NCI-H510A (cell line): ENCODE results near the gene GLT1D1.
"Not testable (repeated sequence)": the region's sequence is repeated elsewhere in the genome, so short reads cannot be mapped to it uniquely, and the experiment has no call there.

Experiments
- DNase-seq: peaks from one replicate; lab custom pipeline; 2025; lab: John Stamatoyannopoulos, UW

The GLT1D1 gene

DNA sequence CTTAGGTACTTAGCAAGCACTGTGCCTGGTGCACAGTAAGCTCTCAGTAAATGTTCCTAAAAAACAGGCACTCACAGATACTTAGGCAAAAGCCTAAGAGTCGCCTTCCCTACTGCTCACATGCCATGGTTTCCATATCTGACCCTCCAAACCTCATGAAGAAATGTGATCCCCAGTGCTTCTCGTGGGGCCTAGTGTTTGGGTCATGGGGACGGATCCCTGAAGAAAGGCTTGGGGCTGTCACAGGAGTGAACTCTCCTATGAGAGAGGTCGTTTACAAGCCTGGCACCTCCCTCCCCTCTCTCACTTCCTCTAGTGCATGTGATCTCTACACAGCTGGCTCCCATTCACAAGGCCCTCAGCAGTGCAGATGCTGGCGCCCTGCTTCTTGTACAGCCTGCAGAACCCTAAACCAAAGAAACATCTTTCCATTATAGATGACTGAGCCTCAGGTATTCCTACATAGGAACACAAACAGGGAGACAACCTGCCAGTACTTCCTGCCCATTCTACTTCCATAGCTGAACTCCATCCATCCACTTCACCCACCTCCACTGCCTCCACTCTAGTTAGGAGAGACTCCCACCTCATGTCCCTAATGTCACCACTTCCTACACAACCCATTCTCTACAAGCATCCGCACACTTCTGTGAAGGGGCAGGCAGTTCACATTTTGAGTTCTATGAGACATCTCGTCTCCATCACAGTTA is 32.4 kb upstream of the GLT1D1 start:
- no peak for DNase-seq

DNA sequence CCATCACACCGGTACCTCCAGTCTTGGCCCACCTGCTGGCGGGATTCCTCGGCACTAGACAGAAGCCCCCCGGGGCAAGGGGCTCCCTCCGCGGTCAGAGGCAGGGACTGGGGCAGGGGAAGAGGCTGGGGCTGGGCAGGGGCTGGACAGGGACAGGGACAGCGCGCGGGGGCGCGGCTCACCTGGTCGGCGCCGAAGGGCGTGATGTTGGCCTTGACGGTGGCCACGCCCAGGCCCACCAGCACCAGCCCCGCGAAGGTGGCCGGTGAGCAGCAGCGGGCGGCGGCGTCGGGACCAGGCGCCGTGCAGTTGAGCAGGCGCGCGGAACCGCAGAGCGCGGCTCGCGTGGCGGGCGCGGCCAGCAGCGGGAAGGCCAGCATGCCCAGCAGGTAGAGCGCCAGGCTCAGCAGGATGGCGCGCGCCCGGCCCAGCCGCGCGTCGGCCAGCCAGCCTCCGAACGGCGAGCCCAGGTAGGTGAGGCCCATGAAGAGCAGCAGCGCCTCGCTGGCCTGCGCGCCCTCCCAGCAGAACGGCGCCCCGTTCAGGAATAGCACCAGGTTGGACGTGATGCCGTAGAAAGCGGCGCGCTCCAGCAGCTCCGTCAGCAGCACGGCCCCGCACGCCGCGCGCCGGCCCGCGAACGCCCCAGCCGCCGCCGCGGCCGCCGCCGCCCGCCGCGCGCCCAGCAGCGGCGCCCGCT is 29.9 kb upstream of the GLT1D1 start:
- peak; percentile 54 for DNase-seq

DNA sequence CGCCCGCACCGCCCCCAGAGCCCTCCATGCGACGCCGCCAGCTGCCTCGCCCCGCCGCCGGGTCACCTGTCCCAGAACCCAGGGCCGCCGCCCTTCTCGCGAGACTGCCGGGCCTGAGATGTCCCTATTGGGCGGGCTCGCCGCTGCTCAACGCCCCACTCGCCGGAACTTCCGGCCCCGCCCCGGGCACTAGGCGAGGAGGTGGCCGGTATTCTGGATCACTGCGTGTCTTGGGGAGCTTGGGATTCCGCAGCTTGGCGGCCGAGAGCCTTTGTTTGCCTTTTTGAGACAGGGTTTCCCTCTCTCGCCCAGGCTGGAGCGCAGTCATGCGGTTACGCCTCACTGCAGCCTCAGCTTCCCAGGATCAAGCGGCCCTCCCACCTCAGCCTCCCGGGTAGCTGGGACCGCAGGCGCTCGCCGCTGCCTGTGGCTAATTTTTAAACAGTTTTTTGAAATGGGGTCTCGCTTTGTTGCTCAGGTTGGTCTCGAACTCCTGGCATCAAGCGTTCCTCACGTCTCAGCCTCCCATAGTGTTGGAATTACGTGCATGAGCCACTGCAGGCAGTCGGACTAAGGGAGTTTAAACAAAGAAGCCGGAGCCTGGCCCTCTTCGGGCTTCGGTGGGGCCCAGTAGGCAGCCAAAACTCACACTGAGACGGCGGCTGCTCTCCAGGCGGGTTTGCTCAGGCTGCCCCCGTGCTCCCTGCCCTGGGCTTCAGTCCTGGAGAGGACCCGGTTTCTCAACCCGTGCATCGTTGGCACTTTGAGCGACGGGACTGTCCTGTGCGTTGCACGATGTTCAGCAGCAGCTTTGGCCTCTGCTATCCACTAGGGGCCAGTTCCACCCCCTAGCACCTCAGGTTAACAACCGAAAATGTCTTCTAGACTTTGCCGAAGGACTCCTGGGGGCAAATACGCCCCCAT is 29.1 kb upstream of the GLT1D1 start, which contains the start of gene SLC15A4:
Gene SLC15A4, minus strand, starts transcription at position 43 of the 924 bp plus-strand sequence. Its CDS starts 15 bp downstream, at position 28.
- peak; percentile 95 for DNase-seq

DNA sequence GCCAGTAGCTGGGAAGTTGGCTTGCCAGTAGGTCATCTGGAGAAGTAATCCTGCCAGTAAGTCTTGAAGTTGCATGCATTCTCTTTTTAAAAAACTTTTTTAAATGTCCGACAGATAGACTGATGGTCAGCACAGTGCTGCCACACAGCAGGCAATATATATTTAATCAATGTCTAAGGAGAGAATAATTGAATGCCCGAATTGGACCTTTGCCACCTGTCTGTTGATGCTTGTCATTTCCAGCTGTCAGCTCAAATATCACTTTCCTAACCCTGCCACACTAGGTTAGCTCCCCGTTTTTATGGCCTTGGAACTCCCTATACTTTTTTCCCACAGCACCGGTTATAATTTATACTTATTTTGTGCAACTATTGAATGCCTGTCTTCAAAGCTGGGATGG is 27.4 kb upstream of the GLT1D1 start:
- no peak for DNase-seq

DNA sequence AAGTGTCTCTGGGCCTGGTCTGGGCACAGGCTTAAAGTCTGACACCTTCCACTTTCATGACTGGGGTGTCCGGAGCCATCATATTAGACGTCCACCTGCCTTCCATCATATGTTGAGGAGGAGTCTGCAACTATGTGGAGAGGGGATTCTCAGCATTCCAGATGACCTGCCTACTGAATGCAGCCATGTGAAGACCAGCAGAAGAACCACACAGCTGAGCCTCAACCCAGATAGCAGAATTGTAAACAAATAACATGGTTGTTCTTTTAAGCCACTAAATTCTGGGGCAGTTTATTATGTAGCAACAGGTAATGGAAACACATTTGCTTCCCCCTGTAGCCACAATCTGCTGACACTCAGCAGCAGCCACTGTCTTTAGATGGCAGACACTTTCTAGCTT is 25.6 kb upstream of the GLT1D1 start:
- DNase-seq: no peak

DNA sequence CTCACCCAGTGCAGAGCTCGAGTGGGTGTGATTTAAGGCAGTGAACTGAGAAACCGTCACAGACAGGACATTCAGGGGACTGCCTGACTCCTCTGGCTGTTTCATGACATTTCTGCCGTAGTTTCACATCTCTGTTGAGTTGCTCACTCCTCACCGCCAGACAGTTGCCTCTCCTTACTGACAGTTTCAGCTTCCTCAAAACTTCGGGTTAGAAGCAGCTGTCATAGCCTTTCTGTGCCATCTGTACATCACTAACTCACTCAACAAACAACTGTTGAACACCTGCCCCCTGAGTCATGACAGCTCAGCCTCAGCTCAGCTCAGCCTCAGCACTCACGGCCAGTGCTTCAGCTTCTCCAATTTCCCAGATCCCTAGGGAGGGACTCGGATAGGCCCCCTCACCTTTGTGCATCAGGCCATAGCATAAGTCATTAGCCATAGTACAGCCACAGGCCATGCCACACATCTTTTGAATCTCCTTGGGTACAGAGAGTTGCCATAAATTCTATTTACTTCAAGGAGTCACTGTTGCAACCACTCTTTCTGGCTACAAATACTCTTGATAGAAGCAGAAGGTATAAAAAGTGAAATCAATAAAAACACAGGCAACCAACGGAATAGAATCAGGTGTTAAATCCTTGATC is 23.3 kb upstream of the GLT1D1 start:
- no peak for DNase-seq

DNA sequence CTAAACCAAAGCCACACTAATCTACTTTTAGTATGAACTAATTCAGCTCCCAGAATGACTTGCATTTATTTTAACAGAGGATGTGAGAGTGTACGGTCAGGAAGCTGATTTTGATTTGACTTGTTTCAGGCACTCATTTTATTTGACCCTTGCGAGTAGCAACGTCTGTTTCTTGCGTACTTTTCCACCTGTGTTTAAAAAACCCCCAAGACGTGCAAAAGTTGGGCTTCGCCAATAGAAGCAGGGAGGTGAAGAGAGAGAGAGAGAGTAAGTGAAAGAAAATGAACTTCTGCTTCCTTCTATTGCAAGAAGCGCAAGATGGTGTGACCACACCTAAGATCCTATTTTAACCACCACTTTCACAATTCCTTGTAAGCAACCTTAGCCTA is 22.8 kb upstream of the GLT1D1 start:
- no peak for DNase-seq

DNA sequence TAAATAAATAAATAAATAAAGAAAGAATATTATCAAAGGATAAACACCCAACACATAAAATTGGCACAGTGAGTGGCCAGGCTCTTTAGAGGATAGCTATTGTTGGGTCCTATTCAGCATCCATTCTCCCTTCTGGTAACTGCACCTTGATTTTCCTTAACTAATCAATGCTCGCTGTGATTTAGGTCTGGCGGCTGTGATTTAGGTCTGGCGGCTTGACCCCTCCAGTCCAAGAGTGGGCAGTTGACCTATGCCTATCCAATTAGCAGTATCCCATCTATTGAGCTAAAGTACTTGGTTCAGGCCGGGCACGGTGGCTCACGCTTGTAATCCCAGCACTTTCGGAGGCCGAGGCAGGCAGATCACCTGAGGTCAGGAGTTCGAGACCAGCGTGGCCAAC is 19.9 kb upstream of the GLT1D1 start:
- DNase-seq: no peak

DNA sequence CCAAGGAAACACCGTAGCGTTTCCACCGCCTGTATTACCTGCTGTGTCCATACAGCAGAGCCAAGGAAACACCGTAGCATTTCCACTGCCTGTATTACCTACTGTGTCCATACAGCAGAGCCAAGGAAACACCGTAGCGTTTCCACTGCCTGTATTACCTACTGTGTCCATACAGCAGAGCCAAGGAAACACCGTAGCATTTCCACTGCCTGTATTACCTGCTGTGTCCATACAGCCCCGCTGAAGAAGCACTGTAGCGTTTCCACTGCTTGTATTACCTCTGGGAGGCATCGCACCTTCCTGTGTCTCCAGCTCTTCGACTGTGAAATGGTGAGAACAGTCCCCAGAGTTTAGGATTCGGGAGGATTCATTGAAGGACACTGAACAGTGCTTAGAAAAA is 13.4 kb upstream of the GLT1D1 start:
- not testable (repeated sequence) for DNase-seq

DNA sequence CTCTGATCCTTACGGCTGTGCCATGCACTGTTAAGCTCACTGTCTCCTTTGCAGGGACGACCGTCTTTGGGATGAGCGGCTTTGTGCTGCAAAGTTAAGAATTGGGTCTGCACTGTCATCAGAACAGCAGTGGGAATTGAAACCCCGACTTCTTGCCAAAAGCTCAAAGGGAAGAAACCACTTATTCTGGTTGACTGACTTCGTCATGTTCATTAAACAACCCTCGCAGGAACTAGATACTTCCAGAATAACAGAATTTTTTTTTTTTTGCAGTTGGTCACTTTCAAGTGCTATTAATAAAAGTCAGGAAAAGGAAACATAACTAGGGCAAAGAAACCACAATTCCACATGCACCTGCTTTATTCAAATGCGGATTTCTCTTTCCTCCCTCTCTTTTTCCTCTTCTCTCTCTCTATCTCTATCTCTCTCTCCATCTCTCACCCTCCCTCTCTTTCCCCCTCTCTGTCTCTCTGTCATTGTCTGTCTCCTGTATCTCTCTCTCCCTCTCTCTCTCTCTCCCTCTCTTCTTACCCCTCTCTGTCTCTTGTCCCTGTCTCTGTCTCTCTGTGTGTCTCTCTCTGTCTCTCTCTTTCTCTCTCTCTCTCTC is 12.3 kb upstream of the GLT1D1 start:
- no peak for DNase-seq

DNA sequence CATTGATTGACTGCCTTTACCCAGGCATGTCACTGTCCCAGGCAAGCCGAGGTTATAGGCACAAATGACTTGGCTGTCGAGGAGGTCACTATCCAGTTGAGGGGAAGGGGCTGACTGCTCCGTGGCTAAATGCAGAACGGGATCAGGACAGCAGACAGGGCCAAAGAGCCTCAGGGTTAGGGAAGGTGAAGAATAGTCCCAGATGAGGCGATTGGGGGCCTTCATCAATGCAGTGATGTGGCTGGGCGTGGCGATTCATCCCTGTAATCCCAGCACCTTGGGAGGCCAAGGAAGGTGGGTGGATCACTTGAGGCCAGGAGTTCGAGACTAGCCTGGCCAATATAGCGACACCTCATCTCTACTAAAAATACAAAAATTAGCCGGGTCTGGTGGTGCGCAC is 10.7 kb upstream of the GLT1D1 start:
- DNase-seq: no peak

DNA sequence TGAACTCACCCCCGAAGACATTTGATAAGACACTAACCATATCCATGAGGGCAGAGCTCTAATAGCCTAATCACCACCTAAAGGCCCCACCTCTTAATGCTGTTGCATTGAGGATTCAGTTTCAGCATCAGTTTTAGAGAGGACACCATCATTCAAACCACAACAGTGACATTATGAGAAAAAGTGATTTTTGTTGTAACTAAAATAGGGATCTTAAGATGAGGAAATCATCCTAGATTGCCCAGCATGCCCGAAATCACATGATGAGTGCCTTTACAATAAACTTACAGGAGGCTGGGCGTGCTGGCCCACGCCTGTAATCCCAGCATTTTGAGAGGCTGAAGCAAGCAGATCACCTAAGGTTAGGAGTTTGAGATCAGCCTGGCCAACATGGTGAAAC is 9.7 kb upstream of the GLT1D1 start:
- no peak for DNase-seq

DNA sequence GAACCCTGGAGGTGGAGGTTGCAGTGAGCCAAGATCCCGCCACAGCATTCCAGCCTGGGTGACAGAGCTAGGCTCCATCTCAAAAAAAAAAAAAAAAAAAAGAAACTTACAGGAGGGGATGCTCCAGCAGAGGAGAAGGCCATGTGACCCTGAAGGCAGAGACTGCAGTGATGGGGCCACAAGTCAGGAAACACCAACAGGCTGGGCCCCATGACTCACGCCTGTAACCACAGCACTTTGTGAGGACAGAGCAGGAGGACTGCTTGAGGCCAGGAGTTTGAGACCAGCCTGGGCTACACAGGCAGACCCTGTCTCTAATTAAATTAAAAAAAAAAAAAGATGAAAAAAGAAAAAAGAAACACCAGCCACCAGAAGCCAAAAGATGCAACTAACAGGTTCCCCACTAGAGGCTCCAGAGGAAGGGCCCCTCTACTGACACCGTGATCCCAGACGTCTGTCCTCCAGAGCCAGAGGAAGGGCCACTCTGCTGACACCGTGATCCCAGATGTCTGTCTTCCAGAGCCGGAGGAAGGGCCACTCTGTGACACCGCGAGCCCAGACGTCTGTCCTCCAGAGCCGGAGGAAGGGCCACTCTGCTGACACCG is 9.1 kb upstream of the GLT1D1 start:
- DNase-seq: no peak

DNA sequence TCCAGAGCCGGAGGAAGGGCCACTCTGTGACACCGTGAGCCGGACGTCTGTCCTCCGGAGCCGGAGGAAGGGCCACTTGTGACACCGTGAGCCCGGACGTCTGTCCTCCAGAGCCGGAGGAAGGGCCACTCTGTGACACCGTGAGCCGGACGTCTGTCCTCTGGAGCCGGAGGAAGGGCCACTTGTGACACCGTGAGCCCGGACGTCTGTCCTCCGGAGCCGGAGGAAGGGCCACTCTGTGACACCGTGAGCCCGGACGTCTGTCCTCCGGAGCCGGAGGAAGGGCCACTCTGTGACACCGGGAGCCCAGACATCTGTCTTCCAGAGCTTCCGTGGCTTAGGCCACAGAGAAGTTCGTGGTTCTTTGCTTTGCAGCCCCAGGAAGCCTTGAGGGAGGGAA is 6.6 kb upstream of the GLT1D1 start:
- DNase-seq: not testable (repeated sequence)

DNA sequence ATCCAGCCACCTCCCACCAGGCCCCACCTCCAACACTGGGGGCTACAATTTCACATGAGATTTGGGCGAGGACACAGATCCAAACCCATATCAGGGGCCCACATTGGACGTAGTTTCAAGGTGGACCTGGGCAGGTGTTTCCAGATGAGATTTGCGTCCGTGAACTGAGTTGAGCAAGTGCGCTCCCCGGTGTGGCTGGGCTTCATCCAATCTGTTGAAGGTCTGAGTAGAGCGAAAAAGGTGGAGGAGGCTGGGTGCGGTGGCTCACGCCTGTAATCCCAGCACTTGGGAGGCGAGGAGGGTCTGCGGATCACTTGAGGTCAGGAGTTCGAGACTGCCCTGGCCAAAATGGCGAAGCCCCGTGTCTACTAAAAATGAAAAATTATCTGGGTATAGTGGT is 4.9 kb upstream of the GLT1D1 start:
- DNase-seq: no peak

DNA sequence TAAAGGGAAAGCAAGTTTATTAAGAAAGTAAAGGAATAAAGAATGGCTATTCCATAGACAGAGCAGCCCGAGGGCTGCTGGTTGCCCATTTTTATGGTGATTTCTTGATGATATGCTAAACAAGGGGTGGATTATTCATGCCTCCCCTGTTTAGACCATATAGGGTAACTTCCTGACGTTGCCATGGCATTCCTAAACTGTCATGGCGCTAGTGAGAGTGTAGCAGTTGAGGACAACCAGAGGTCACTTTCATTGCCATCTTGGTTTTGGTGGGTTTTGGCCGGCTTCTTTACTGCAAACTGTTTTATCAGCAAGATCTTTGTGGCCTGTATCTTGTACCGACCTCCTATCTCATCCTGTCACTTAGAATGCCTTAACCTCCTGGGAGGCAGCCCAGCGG is 3.5 kb upstream of the GLT1D1 start:
- not testable (repeated sequence) for DNase-seq

DNA sequence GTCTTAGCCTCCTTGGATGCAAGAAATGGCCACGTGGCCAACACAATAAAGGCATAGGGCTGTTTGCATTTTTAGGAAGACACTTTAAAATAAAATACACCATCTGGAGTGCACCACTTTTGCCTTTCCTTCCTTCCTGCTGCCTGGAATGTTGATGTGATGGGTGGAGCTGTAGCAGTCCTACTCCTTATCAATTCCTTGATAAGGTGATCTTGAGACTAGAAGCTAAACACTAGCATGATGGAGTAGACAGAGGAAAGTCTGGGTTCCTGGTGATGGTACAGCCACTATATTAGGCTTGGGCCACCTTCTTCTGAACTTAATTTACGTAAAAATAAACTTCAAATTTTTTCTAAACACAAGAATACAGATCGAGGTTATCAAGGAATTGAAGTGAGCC is 2.9 kb upstream of the GLT1D1 start:
- no peak for DNase-seq

DNA sequence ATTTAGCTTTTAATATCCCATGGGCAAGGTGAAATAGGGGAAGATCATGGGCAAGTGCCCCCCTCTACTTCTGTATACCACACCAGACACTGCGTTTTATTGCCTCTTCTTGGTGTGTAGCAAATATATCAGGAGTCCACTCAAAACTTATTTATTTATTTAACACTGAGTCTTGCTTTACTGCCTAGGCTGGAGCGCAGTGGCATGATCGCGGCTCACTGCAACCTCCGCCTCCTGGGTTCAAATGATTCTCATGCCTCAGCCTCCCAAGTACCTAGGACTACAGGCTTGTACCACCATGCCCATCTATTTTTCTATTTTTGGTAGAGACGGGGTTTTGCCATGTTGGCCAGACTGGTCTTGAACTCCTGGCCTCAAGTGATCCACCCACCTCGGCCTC is 1.8 kb upstream of the GLT1D1 start:
- not testable (repeated sequence) for DNase-seq

DNA sequence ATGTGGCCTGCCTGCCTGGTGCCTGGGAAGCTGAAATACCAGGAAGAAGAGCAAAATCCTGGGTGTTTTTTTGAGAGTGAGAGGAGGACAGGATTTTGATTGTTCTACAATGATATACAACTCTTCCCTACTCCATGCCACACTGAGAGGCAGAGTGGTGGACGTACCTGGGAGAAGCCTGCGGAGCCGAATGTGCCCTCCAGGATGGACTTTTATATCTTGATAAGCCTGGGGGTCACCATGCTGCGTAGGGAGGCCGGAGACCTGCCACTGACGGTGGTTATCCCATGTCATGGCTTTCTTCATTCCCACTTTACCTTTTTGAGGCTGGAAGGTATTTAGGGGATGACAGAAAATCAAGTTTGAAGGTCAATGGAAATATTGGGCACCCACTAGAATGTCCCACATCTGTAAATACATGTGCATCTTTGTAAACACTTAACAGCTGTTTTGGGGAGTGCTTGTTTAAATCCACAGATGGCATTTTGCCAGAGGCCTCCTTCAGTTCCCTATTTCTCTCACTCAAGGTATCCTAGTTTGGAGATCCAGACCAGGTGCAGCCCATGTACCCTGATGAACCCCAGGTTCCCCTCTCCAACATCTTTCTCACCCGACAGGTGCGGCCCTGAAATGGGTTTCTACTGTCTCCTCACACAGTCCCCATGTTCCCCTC is 1.1 kb upstream of the GLT1D1 start:
- no peak for DNase-seq

DNA sequence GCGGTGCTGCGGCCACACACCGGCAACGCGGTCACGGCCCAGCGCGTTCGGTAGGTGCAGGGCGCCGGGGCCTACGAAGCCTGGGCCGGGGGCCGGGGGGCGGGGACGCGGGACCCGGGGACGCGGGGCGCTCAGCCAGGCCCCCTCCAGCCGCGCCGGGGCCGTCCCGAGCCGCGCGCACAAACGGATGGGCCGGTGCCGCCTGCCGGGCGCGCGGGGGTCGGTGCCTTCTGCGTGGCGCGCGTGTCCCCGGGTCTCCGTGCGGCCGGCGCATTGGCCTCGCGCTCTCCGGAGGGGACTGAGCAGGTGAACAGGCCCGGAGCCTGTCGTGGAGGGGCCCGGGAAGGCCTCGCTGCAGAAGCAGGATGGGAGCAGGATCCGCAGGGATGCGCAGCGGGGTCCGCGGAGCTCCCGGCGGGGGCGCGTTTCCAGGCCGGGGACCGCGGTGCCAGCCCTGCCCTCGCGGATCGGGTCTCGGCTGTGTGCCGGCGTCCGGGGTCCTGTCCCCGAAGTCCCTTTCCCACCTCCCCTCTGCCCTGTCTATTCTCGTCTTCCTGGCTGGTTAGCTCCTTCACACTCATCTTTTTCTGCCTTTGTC is 421 bp downstream of the GLT1D1 start:
- DNase-seq: no peak
